ENCODE data around the gene RTP3. TPM values are rescaled to one million over a fixed set of nuclear protein-coding genes. Genes with fewer than 3 reads are reported as not detected.
A peak's percentile ranks its signal among the peaks of the same experiment; 100 is the strongest.
"Not testable (repeated sequence)": the region's sequence is repeated elsewhere in the genome, so short reads cannot be mapped to it uniquely, and the experiment has no call there.

Gene RTP3
- total RNA-seq, 1 donor from 2014 or later = 28.6 TPM

- ATAC-seq (no peak), DNase-seq (ENCODE audit: low spot score) (no peak)
These were observed 7.9 kb upstream of the RTP3 start for GRCh38 chr3:46489875-46490274.

GRCh38 chr3:46490338-46491084 is 7.3 kb upstream of the RTP3 start:
- DNase-seq (ENCODE audit: low spot score) (no peak), ATAC-seq (peak; percentile 20)

- ATAC-seq (peak; percentile 80), DNase-seq (ENCODE audit: low spot score) (peak; percentile 90)
These were observed 6.4 kb upstream of the RTP3 start for GRCh38 chr3:46491089-46492070.

GRCh38 chr3:46492890-46493547 is 4.8 kb upstream of the RTP3 start:
- DNase-seq (ENCODE audit: low spot score) (no peak), ATAC-seq (peak; percentile 24)

- ATAC-seq; DNase-seq (ENCODE audit: low spot score): not testable (repeated sequence)
These were observed 3.3 kb upstream of the RTP3 start for GRCh38 chr3:46494491-46494890.

GRCh38 chr3:46495901-46496456 is 1.8 kb upstream of the RTP3 start:
- DNase-seq (ENCODE audit: low spot score) = no peak
- ATAC-seq = no peak

- DNase-seq (ENCODE audit: low spot score) = peak; percentile 76
- peak; percentile 63 for ATAC-seq
These were observed 825 bp upstream of the RTP3 start for GRCh38 chr3:46496746-46497555.

- DNase-seq (ENCODE audit: low spot score) (no peak), ATAC-seq (peak; percentile 2)
These were observed 1.2 kb downstream of the RTP3 start for GRCh38 chr3:46498916-46499519.

- ATAC-seq (peak; percentile 25), DNase-seq (ENCODE audit: low spot score) (peak; percentile 52)
These were observed 3.2 kb downstream of the RTP3 start for GRCh38 chr3:46500656-46501635.

GRCh38 chr3:46501702-46502101 is 3.9 kb downstream of the RTP3 start:
- peak; percentile 32 for DNase-seq (ENCODE audit: low spot score)
- no peak for ATAC-seq

GRCh38 chr3:46503200-46503874 is 5.6 kb downstream of the RTP3 start:
- DNase-seq (ENCODE audit: low spot score) (peak; percentile 37), ATAC-seq (no peak)

GRCh38 chr3:46504789-46505188 is 7.0 kb downstream of the RTP3 start:
- ATAC-seq = no peak
- peak; percentile 11 for DNase-seq (ENCODE audit: low spot score)

GRCh38 chr3:46505953-46506352 is 8.2 kb downstream of the RTP3 start:
- no peak for ATAC-seq
- peak; percentile 34 for DNase-seq (ENCODE audit: low spot score)

GRCh38 chr3:46506526-46506925 is 8.8 kb downstream of the RTP3 start:
- ATAC-seq = no peak

GRCh38 chr3:46508850-46509591 is 11.2 kb downstream of the RTP3 start:
- ATAC-seq (no peak), DNase-seq (ENCODE audit: low spot score) (no peak)

More at GRCh38 chr3:46506526-46506925, 8.8 kb downstream of the RTP3 start:
- DNase-seq (ENCODE audit: low spot score) = peak; percentile 4

- no peak for ATAC-seq
These were observed 11.9 kb downstream of the RTP3 start for GRCh38 chr3:46509661-46510187.

More at GRCh38 chr3:46509661-46510187, 11.9 kb downstream of the RTP3 start:
- no peak for DNase-seq (ENCODE audit: low spot score)
